HEK293T (cell line): ENCODE data around the gene SIGLEC15.

ENCODE experiments used
- BHLHE40 ChIP-seq: fragments of 450-650 bp; IDR thresholded peaks from 2 replicates; pipeline ENCODE4 v1.6.1; 2016; ENCODE audit warnings: mild to moderate bottlenecking, moderate library complexity, borderline replicate concordance
- CTBP1 ChIP-seq: fragments of 450-650 bp; IDR thresholded peaks from 2 replicates; pipeline ENCODE4 v1.6.1; 2016; ENCODE audit warnings: borderline replicate concordance
- LEF1 ChIP-seq: fragments of 450-650 bp; IDR thresholded peaks from 2 replicates; pipeline ENCODE4 v1.6.1; 2017; ENCODE audit warnings: mild to moderate bottlenecking, borderline replicate concordance
- NFRKB ChIP-seq: fragments of 450-650 bp; IDR thresholded peaks from 2 replicates; pipeline ENCODE4 v1.6.1; 2016; ENCODE audit warnings: mild to moderate bottlenecking, moderate library complexity
- TF ChIP-seq, protein P1 (sequence below): fragments of 450-650 bp; IDR thresholded peaks from 2 replicates; pipeline ENCODE4 v1.6.1; 2016

GRCh38 chr18:45864081-45864480 is 38.6 kb downstream of the SIGLEC15 start:
- TF ChIP-seq, protein P1, sequence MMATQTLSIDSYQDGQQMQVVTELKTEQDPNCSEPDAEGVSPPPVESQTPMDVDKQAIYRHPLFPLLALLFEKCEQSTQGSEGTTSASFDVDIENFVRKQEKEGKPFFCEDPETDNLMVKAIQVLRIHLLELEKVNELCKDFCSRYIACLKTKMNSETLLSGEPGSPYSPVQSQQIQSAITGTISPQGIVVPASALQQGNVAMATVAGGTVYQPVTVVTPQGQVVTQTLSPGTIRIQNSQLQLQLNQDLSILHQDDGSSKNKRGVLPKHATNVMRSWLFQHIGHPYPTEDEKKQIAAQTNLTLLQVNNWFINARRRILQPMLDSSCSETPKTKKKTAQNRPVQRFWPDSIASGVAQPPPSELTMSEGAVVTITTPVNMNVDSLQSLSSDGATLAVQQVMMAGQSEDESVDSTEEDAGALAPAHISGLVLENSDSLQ = no peak
- TF ChIP-seq LEF1 (no peak), CTBP1 (no peak), BHLHE40 (no peak), NFRKB (no peak)
